Testis (tissue), 2 donors: ENCODE measurements around the gene MAP1S.

Experiments used
- POLR2A ChIP-seq: fragments of 450-650 bp; IDR thresholded peaks from one replicate; pipeline ENCODE4 v1.6.1; 2017; ENCODE audit warnings: antibody characterized with exemption, mild to moderate bottlenecking, moderate library complexity
- TF ChIP-seq, protein P1 (sequence below), 3 experiments: fragments of 450-650 bp in 2 of 3; fragments of 200-600 bp in 1 of 3; sonication (generic) in 1 of 3; IDR thresholded peaks; one replicate each; pipeline ENCODE4 v1.5.1; 2016 to 2019; ENCODE audit warnings: antibody characterized with exemption in 3 of 3, mild to moderate bottlenecking in 2 of 3, moderate library complexity in 1 of 3

DNA sequence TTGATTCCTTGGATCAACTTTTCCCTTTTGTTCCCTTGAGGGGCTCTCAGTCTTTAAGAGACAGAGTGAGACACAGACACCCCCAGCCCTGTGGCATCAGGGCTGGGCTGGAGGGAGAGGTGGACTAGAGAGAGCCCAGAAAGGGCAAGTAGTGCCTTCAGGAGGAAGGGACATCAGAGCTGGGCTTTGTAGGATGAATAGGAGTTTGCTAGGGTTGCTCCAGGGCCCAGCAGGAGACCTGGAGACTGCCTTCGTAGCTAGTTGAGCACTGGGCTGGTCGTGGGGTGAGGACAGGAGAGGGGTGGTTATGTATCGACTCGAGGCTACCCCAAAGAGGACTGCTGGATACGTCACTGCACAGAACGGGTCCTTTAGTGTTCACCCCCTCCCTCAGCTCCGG is 5.4 kb downstream of the MAP1S start:
- TF ChIP-seq, protein P1, sequence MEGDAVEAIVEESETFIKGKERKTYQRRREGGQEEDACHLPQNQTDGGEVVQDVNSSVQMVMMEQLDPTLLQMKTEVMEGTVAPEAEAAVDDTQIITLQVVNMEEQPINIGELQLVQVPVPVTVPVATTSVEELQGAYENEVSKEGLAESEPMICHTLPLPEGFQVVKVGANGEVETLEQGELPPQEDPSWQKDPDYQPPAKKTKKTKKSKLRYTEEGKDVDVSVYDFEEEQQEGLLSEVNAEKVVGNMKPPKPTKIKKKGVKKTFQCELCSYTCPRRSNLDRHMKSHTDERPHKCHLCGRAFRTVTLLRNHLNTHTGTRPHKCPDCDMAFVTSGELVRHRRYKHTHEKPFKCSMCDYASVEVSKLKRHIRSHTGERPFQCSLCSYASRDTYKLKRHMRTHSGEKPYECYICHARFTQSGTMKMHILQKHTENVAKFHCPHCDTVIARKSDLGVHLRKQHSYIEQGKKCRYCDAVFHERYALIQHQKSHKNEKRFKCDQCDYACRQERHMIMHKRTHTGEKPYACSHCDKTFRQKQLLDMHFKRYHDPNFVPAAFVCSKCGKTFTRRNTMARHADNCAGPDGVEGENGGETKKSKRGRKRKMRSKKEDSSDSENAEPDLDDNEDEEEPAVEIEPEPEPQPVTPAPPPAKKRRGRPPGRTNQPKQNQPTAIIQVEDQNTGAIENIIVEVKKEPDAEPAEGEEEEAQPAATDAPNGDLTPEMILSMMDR (IDR thresholded peaks at IDR 0.05) = no peak
- no peak for TF ChIP-seq POLR2A
